SK-N-SH (cell line): ENCODE data around the gene CFAP69. TPM values are rescaled to one million over a fixed set of nuclear protein-coding genes. Genes with fewer than 3 reads are reported as not detected.

Source experiments
- CTCF ChIA-PET: fragments of 300-600, 350-600 bp; formaldehyde crosslinking; extraction: SDS; loops from one replicate; lab custom pipeline; 2021; lab: Yijun Ruan, JAX
- POLR2A ChIA-PET: fragments of 350-600 bp; sonication (Branson Sonifier 250); formaldehyde crosslinking; extraction: SDS; loops from one replicate; lab custom pipeline; 2020; ENCODE audit warnings: antibody characterized with exemption, inconsistent platforms; lab: Yijun Ruan, JAX
- DNase-seq: peaks from one replicate; pipeline ENCODE4 v3.0.0; 2012
- H2AFZ ChIP-seq: fragments of 200-600 bp; sonication (generic); 2 replicates; pipeline ENCODE4 v1.8.1; 2016; ENCODE audit warnings: antibody characterized with exemption, mild to moderate bottlenecking, low read depth
- H3F3A ChIP-seq: fragments of 200-600 bp; sonication (generic); replicated peaks from 2 replicates; pipeline ENCODE3; 2016; ENCODE audit warnings: antibody characterized with exemption, mild to moderate bottlenecking; ENCODE audit not compliant: insufficient read depth
- H3K27ac ChIP-seq, 2 experiments: fragments of 200-500 bp in 1 of 2; fragments of 200-600 bp in 1 of 2; sonication (Bioruptor generic) in 1 of 2; sonication (generic), shearing (Covaris generic) in 1 of 2; 2 replicates each; pipeline versions ENCODE4 v1.5.1 to v1.6.1; 2014 to 2016; ENCODE audit warnings: low read depth in 2 of 2, inconsistent platforms in 1 of 2, low read length in 1 of 2, mild to moderate bottlenecking in 1 of 2, mixed read lengths in 1 of 2
- H3K27me3 ChIP-seq: fragments of 200-600 bp; sonication (generic), shearing (Covaris generic); 2 replicates; pipeline ENCODE4 v1.6.1; 2016; ENCODE audit warnings: mixed run types; ENCODE audit not compliant: insufficient read depth
- H3K36me3 ChIP-seq, 2 experiments: fragments of 200-500 bp in 1 of 2; fragments of 200-600 bp in 1 of 2; sonication (Bioruptor generic) in 1 of 2; sonication (generic) in 1 of 2; replicated peaks in 1 of 2; 2 replicates each; pipeline versions ENCODE3 to v1.5.1; 2014 to 2016; ENCODE audit warnings: low read length in 1 of 2, mild to moderate bottlenecking in 1 of 2; ENCODE audit not compliant: insufficient read depth in 2 of 2, control insufficient read depth in 1 of 2
- H3K4me1 ChIP-seq, 2 experiments: fragments of 200-500 bp in 1 of 2; fragments of 200-600 bp in 1 of 2; sonication (Bioruptor generic) in 1 of 2; sonication (generic), shearing (Covaris generic) in 1 of 2; 2 replicates each; pipeline versions ENCODE4 v1.5.1 to v1.6.1; 2014 to 2016; ENCODE audit warnings: low read depth in 1 of 2, low read length in 1 of 2, mixed run types in 1 of 2; ENCODE audit not compliant: insufficient read depth in 2 of 2, control insufficient read depth in 1 of 2
- H3K4me2 ChIP-seq: fragments of 200-600 bp; sonication (generic), shearing (Covaris generic); 2 replicates; pipeline ENCODE4 v1.6.1; 2017; ENCODE audit warnings: mixed run types
- H3K4me3 ChIP-seq, 2 experiments: fragments of 200-500 bp in 1 of 2; fragments of 200-600 bp in 1 of 2; sonication (Bioruptor generic) in 1 of 2; sonication (generic), shearing (Covaris generic) in 1 of 2; 2 replicates each; pipeline versions ENCODE4 v1.5.1 to v1.8.1; 2014 to 2016; ENCODE audit warnings: low read depth in 2 of 2, inconsistent platforms in 1 of 2, low read length in 1 of 2, mild to moderate bottlenecking in 1 of 2, mixed read lengths in 1 of 2, moderate library complexity in 1 of 2
- H3K79me2 ChIP-seq: fragments of 200-600 bp; sonication (generic); 2 replicates; pipeline ENCODE4 v1.8.1; 2017; ENCODE audit warnings: mild to moderate bottlenecking; ENCODE audit not compliant: insufficient read depth
- H3K9ac ChIP-seq: fragments of 200-600 bp; sonication (generic); 2 replicates; pipeline ENCODE4 v1.6.1; 2017; ENCODE audit warnings: mixed run types
- H3K9me2 ChIP-seq: fragments of 200-600 bp; sonication (generic); 2 replicates; pipeline ENCODE4 v1.6.1; 2017; ENCODE audit warnings: mixed run types
- H3K9me3 ChIP-seq: fragments of 200-600 bp; sonication (generic); 2 replicates; pipeline ENCODE4 v1.6.1; 2017; ENCODE audit warnings: mixed run types, mild to moderate bottlenecking, moderate library complexity
- H4K20me1 ChIP-seq: fragments of 200-600 bp; sonication (generic); 2 replicates; pipeline ENCODE4 v1.6.1; 2017; ENCODE audit warnings: mild to moderate bottlenecking, mixed run types; ENCODE audit not compliant: insufficient read depth
- CHD2 ChIP-seq: fragments of 150-350 bp; IDR thresholded peaks from 2 replicates; pipeline ENCODE4 v1.6.1; 2018; ENCODE audit warnings: low read length; ENCODE audit not compliant: partially characterized antibody
- CTCF ChIP-seq: fragments of 200-600 bp; sonication (generic); IDR thresholded peaks from 2 replicates; pipeline ENCODE4 v1.6.1; 2017; ENCODE audit warnings: antibody characterized with exemption, mild to moderate bottlenecking, moderate library complexity
- ELF1 ChIP-seq: IDR thresholded peaks from 2 replicates; pipeline ENCODE4 v1.4.0; 2012
- EZH2phosphoT487 ChIP-seq: fragments of 200-600 bp; sonication (generic); IDR thresholded peaks from 2 replicates; pipeline ENCODE4 v1.6.1; 2017; ENCODE audit warnings: low read depth, mixed run types, mild to moderate bottlenecking, antibody characterized with exemption, moderate library complexity, borderline replicate concordance
- FOSL2 ChIP-seq: IDR thresholded peaks from 2 replicates; pipeline ENCODE4 v1.4.0; 2012; ENCODE audit warnings: low read depth, mild to moderate bottlenecking, moderate library complexity, borderline replicate concordance
- FOXM1 ChIP-seq: IDR thresholded peaks from 2 replicates; pipeline ENCODE4 v1.4.0; 2012; ENCODE audit warnings: low read depth, mild to moderate bottlenecking
- GATA2 ChIP-seq: sonication (generic); formaldehyde crosslinking; IDR thresholded peaks from 2 replicates; pipeline ENCODE4 v1.5.0; 2020; ENCODE audit warnings: mild to moderate bottlenecking, missing genetic modification reagents
- IRF3 ChIP-seq: fragments of 150-350 bp; IDR thresholded peaks from 2 replicates; pipeline ENCODE4 v1.6.1; 2016; ENCODE audit warnings: mild to moderate bottlenecking, low read depth, low read length
- MXI1 ChIP-seq: IDR thresholded peaks from 2 replicates; pipeline ENCODE4 v1.6.1; 2012; ENCODE audit warnings: mild to moderate bottlenecking, low read depth, low read length, improper control_type of control experiment
- NRF1 ChIP-seq: IDR thresholded peaks from 2 replicates; pipeline ENCODE4 v1.6.1; 2012; ENCODE audit warnings: low read depth, mild to moderate bottlenecking, low read length
- PBX3 ChIP-seq: IDR thresholded peaks from 2 replicates; pipeline ENCODE4; 2012
- POLR2AphosphoS5 ChIP-seq: IDR thresholded peaks from 2 replicates; pipeline ENCODE4 v1.6.1; 2012; ENCODE audit warnings: low read depth, low read length
- RCOR1 ChIP-seq: fragments of 150-350 bp; IDR thresholded peaks from 2 replicates; pipeline ENCODE4 v1.6.1; 2017; ENCODE audit warnings: antibody characterized with exemption, low read length
- REST ChIP-seq: IDR thresholded peaks from 2 replicates; pipeline ENCODE4 v1.6.1; 2012; ENCODE audit warnings: mild to moderate bottlenecking, low read depth, low read length, moderate library complexity
- RXRA ChIP-seq: IDR thresholded peaks from 2 replicates; pipeline ENCODE4 v1.4.0; 2012; ENCODE audit warnings: low read depth, mild to moderate bottlenecking, borderline replicate concordance
- SMC3 ChIP-seq: IDR thresholded peaks from 2 replicates; pipeline ENCODE4 v1.6.1; 2012; ENCODE audit warnings: low read depth, low read length, improper control_type of control experiment
- USF1 ChIP-seq: IDR thresholded peaks from 2 replicates; pipeline ENCODE4 v1.4.0; 2012; ENCODE audit warnings: low read depth, borderline replicate concordance
- WGBS: methylation state at CpG from one replicate; pipeline ENCODE4 v1.1.6; 2017; ENCODE audit warnings: low lambda C conversion rate; 5-methylcytosine and 5-hydroxymethylcytosine counted together
- polyA plus RNA-seq, 3 experiments: library from polyadenylated mRNA; depleted of rRNA; stranded (reverse); fragments of >200 nt; gene quantifications; 2 replicates each; pipeline ENCODE4 v1.2.3, GENCODE V29; 2012

CFAP69 gene
- polyA plus RNA-seq, 1 of the 3 experiments (the other 2 are of a cell fraction), result 2.3 TPM

- Histone ChIP-seq H2AFZ (no peak overlapping the region), H3K9me2 (no peaks in the 10 kb centered on the region), H4K20me1 (no peaks in the 10 kb centered on the region), H3K79me2 (no peaks in the 10 kb centered on the region; the same call in 1 of the 2 replicates), H3K36me3 (peaks cover 9 to 29% of the 10 kb centered on the region in 2 experiments), H3K4me3 (no peak overlapping the region), H3K9ac (no peak overlapping the region), H3K4me2 (no peak overlapping the region), H3K4me1 (no peaks in the 10 kb centered on the region), H3F3A (peaks cover 6% of the 10 kb centered on the region), H3K27ac (no peak overlapping the region), H3K9me3 (no peaks in the 10 kb centered on the region), H3K27me3 (no peaks in the 10 kb centered on the region)
- TF ChIP-seq FOXM1 (no peak), CTCF (no peak), FOSL2 (no peak), PBX3 (no peak), POLR2AphosphoS5 (no peak), SMC3 (no peak), RXRA (no peak), NRF1 (no peak), ELF1 (no peak), MXI1 (no peak), EZH2phosphoT487 (no peak), USF1 (no peak), GATA2 (no peak), REST (no peak), CHD2 (no peak), RCOR1 (no peak), IRF3 (no peak)
- ChIA-PET POLR2A (no interaction called here), CTCF (interaction anchor here (1.6 to 2.7 kb wide), 3 partner anchors 10 to 198 kb away, joined by 7 to 8 read pairs (median 7); partner anchors contain the start of gene STEAP2)
- 84% methylated on average over 2 of the region's 2 CpGs for WGBS
- DNase-seq, result no peak
Measured at GRCh38 chr7:90229682-90230081, 15.3 kb upstream of the CFAP69 start.
